HG02943 (cell line): ENCODE results near the gene ZC3H7A.

Experiments used
- ATAC-seq: cut with Tn5 transposase; IDR thresholded peaks from one replicate; pipeline ENCODE4 v1.9.1; 2021; ENCODE audit warnings: mild to moderate bottlenecking, low read depth, moderate library complexity; ENCODE audit not compliant: unreplicated experiment

ZC3H7A gene

GRCh38 chr16:11779074-11779473 is 18.0 kb downstream of the ZC3H7A start:
- no peak for ATAC-seq

- ATAC-seq: no peak
These were observed 22.9 kb downstream of the ZC3H7A start for GRCh38 chr16:11774065-11774626.

DNA sequence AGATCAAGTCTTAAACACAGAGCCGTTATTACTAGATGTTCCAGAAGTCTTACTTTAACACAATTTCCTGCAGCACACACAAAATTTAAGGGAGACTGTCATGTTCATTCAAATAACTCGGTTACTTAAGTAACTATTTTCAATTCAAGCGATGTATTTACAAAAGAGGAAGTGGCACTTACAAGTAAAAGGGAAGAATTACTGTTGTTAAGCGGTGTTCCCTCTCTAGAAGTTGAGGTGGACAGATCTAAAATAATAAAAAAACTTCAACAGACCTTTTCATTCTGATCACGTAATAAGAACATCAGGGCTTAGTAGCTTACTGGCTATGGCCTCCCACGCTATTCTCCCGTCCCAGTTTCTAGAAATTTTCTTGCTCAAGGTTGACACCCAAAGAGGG is 28.2 kb downstream of the ZC3H7A start:
- ATAC-seq: no peak

DNA sequence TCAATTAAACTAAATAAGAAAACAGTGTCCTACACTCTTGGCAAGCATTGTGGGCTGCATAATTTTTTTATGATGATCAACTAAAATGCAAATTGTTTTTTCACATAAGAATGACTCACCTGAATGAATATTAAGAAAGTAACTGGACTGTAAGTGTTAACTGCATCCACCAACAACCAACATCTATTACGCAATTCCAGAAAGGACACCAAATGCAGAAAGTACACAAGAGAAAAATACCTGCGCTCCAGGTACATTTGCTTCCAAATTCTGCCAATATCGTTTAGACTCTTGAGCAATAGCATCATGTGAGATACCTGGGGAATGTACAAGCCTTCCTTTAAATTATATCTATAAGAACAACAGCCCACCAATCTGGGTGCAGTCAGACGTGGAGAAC is 34.6 kb downstream of the ZC3H7A start:
- ATAC-seq: no peak

DNA sequence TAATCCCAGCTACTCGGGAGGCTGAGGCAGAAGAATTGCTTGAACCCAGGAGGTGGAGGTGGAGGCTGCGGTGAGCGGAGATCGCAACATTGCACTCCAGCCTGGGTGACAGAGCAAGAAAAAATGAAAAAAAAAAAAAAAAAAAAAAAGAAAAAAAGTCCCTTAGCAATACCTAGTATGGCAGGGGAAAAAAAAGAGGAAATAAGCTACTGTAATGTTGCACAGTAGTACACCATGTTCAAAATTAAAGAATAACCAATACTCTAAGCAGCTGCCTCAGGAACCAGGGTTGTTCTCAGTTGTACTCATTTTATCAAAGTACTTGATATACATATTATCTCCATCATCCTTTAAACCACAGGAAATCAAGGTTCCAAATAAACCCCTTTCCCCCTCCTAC is 37.1 kb downstream of the ZC3H7A start:
- no peak for ATAC-seq

GRCh38 chr16:11759163-11759834 is 37.8 kb downstream of the ZC3H7A start:
- ATAC-seq: no peak

DNA sequence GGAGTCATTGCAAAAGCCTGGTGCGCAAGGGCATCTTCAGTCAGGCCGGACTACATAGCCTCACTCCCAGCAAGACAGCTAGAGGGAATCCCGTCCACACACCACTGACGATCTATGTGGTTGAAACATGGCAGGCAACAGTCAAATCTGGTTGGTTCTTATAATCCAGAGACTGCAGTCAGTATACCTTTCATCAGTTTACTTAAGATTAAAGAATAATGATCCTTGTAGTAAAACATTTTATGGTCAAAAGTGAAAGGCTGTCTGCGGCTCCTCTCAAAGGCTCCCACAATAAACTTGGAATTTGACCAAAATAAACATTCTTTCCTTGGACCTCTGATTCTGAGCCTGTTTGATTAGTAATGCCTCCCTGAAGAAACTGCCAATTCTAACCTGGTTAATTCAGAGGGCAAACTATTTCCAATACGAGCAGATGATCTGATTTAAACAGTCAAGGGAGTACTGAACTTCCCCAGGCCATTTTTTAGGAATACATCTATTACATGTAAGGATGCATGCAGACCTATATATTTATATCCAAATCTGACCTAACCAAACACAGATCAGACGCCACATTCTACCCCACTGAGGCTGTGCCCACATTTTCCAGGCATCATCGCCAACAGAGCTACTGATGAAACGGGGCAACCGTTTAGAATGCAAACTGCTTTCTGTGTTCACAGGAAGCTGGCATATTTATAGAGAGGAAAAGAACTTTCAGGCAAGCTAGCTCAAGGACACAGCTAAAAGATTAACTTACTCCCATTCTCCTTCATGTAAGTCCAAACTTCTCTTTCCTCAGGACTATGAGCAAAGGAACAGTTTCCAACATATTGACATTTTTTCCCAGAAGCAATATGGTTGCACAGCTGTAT is 39.1 kb downstream of the ZC3H7A start:
- no peak for ATAC-seq

- ATAC-seq: no peak
These were observed 40.8 kb downstream of the ZC3H7A start for GRCh38 chr16:11756248-11756647.

- no peak for ATAC-seq
These were observed 41.9 kb downstream of the ZC3H7A start for GRCh38 chr16:11755022-11755760.

DNA sequence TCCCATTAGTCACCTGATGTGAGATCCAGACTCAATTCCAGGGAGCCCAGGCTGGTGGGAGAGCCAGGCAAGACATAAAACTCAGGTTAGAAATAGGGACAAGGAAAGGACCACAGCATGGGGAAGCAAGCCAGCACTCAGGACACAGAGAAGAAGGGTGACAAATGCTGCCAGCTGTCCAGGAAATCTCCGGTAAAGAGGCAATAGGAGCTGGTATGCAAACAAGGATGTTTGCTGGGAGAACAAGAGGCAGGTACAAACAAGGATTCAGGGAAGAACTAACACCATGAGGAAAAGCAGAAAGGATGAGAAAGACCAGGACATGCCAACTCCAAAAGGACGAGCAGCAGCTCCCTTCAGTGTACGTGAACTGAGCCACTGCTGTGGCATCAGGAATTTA is 44.2 kb downstream of the ZC3H7A start:
- ATAC-seq: no peak

GRCh38 chr16:11750056-11750455 is 47.0 kb downstream of the ZC3H7A start:
- no peak for ATAC-seq

DNA sequence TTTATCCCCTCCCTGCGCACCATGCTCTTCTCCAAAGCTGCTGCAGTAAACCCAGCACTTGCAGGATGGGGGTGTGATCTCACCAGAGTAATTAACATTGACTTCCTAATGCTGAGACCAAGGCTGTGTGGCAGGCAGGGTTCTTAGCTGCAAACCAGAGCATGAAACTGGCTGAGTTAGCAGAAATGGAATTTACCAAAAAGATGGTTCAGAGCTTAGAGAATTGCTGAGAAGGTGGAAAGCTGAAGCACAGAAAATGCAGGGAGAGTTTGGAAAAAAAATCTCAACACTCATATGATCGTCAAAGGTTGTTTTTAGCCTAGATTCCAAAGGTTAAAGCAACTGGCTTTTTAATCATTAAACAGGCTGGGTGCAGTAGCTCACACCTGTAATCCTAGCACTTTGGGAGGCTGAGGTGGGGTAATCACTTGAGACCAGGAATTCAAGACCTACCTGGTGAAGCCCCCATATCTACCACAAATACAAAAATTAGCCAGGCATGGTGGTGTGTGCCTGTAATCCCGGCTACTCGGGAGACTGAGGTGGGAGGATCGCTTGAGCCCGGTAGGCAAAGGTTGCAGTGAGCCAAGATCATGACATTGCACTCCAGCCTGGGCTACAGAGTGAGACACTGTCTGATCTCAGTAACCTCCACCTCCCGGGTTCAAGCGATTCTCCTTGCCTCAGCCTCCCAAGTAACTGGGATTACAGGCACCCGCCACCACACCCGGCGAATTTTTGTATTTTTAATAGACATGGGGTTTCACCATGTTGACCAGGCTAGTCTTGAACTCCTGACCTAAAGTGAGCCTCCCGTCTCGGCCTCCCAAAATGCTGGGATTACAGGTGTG is 48.4 kb downstream of the ZC3H7A start:
- ATAC-seq: no peak

DNA sequence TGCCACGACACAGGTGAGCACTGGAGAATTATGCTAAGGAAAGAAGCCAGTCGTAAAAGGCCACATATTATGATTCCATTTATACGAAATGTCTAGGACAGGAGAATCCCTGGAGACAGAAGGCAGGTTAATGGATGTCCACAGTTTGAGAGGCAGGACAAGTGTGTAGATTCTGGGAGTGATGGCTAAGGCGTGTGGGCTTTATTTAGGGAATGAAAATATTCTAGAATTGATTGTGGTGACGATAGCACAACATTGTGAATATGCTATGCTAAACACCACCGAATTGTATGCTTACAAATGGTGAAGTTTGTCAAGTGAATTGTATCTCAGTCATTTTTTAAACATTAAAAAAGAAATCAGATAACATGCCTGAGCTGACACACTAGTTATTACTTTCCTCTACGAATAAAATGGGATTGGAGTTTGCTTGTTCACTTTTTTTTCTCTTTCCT is 49.1 kb downstream of the ZC3H7A start:
- no peak for ATAC-seq

- no peak for ATAC-seq
These were observed 53.0 kb downstream of the ZC3H7A start for GRCh38 chr16:11744075-11744470.

- ATAC-seq: no peak
These were observed 53.6 kb downstream of the ZC3H7A start for GRCh38 chr16:11743308-11744074.

DNA sequence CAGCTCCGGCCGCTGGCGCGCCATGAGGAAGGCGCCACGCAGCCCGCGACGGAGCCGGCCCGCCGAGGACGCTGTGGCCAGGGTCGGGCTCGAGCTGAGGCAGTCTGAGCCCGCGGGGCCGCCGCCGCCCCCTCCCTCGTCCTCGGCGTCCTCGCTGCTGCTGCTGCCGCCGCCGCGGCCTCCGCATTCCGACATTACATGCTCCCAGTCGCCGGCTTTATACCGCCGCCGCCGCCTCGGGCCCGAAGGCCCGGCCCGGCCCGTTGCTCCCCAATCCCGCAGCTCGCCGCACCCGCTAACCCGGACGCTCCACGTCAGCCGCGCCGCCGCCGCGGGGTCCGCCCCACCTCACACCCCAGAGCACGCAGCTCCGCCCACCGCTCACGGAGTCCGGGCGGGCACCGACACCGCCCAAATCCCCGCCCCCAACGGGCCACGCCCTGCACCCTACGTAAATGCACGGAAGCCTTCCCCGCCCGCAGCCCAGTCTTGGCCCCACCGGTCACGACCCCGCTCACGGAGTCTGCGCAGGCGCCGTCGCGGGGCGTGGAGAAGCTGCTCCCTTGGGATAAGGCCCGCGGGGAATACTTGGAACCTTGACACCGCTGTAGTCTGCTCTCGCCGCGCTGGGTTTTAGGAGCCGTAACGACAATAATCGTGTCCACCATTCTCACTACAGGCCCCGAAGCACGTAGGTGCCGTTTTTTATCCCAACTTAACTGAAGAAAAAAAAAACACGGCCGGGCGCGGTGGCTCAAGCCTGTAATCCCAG is 54.3 kb downstream of the ZC3H7A start, which contains the start of gene TXNDC11:
TSS of gene TXNDC11 (minus strand) at position 322 of the 772 bp plus-strand sequence. CDS start at position 195, 127 bp downstream.
- ATAC-seq: peak; percentile 88

DNA sequence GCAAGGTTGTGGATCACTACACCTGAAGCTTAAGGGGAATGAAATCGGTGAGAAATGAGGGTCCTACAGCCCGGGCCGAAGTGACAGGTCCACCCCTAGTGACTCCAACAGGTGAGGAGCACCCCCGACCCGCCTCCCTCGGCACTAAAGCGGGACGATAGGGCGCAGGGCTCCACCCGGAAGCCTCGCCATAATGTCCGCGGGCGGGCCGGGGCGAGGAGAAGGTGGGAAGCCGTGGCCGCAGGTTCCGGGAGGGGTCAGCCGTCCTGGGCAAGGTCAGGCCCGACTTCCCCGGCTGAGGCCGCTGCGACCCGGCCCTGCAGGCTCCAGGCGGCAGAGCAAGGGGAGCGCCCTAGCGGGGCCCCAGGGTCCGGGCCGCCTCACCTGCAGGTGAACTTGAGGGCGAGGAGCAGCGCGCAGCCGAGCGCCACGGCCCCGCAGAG is 54.9 kb downstream of the ZC3H7A start:
- ATAC-seq: peak; percentile 24

DNA sequence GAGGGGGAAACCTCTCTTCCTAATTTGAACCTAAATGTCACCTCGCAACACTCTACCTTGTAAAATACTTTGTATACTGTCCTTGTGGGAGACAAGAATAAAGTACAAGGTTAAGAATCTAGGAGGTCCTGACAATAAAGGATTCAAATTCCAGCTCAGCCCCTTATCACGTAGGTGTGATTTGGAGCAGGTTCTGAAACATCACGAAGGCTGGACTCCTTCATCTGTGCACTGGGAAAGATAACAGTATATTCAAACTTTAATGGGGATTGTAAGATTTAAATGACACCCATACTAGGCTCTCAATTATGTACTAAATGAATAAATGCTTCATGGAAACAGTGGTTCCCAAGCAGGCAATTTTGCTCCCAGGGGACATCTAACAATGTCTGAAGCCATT is 56.5 kb downstream of the ZC3H7A start:
- no peak for ATAC-seq
